Measurements from ENCODE around the gene CYREN. TPM values are rescaled to one million over a fixed set of nuclear protein-coding genes. Genes with fewer than 3 reads are reported as not detected.

The CYREN gene
- total RNA-seq, 2 experiments from 2014 or later, result 69.4 to 81.9 TPM

GRCh38 chr7:135183478-135183877, 13.0 kb upstream of the CYREN start:
- H3K79me2 ChIP-seq (ENCODE audit: insufficient read depth, low read depth, low read length), result no peaks in the 10 kb centered on the region
- no peak for TF ChIP-seq EZH2phosphoT487 (IDR thresholded peaks at IDR 0.05; ENCODE audit: borderline replicate concordance, low read depth, low read length)
- no peak for TF ChIP-seq CTCF (conservative IDR thresholded peaks at IDR 0.05; ENCODE audit: low read length)
- peaks cover 23% of the 10 kb centered on the region for H3K9me3 ChIP-seq (ENCODE audit: low read length)
- peaks cover 49% of the 10 kb centered on the region for H3K36me3 ChIP-seq (ENCODE audit: insufficient read depth, low read length)
- H3K4me1 ChIP-seq (ENCODE audit: insufficient read depth, low read length, poor library complexity, severe bottlenecking), result no peaks in the 10 kb centered on the region
- H4K20me1 ChIP-seq (ENCODE audit: insufficient read depth, low read length), result no peaks in the 10 kb centered on the region
- POLR2A ChIA-PET, result no interaction called here
- intact Hi-C loops (cut with micrococcal nuclease; ENCODE audit: unreplicated experiment), result no loop called here
- no peak overlapping the region for H3K27ac ChIP-seq (ENCODE audit: low read depth, low read length, poor library complexity, severe bottlenecking)
- H3K4me3 ChIP-seq (ENCODE audit: low read depth, low read length, poor library complexity, severe bottlenecking), result no peak overlapping the region
- no peak overlapping the region for H2AFZ ChIP-seq (ENCODE audit: low read length)
- CTCF ChIA-PET (ENCODE audit: unreplicated experiment), result no interaction called here
- no peak overlapping the region for H3K4me2 ChIP-seq (ENCODE audit: low read length)
- DNase-seq (ENCODE audit: low spot score), result no peak
- no peaks in the 10 kb centered on the region for H3K9me2 ChIP-seq (ENCODE audit: insufficient read depth, low read length)
- BruUV-seq (replicated peaks), result no TSS peak

- TF ChIP-seq CTCF (conservative IDR thresholded peaks at IDR 0.05; ENCODE audit: low read length), result no peak
- no peak for TF ChIP-seq EZH2phosphoT487 (IDR thresholded peaks at IDR 0.05; ENCODE audit: borderline replicate concordance, low read depth, low read length)
- H3K9me2 ChIP-seq (ENCODE audit: insufficient read depth, low read length), result no peaks in the 10 kb centered on the region
- BruUV-seq (replicated peaks), result no TSS peak
- no peak overlapping the region for H3K4me2 ChIP-seq (ENCODE audit: low read length)
- no peak for DNase-seq (ENCODE audit: low spot score)
- ChIA-PET POLR2A (interaction anchor here (0.6 kb wide), 1 partner anchor 44 kb away, joined by 4 read pairs; no protein-coding TSS in a partner anchor), CTCF (ENCODE audit: unreplicated experiment) (no interaction called here)
- no peaks in the 10 kb centered on the region for H3K4me1 ChIP-seq (ENCODE audit: insufficient read depth, low read length, poor library complexity, severe bottlenecking)
- intact Hi-C loops (cut with micrococcal nuclease; ENCODE audit: unreplicated experiment), result no loop called here
- no peaks in the 10 kb centered on the region for H3K79me2 ChIP-seq (ENCODE audit: insufficient read depth, low read depth, low read length)
- H3K9me3 ChIP-seq (ENCODE audit: low read length), result peaks cover 23% of the 10 kb centered on the region
- H3K4me3 ChIP-seq (ENCODE audit: low read depth, low read length, poor library complexity, severe bottlenecking), result no peak overlapping the region
- H3K36me3 ChIP-seq (ENCODE audit: insufficient read depth, low read length), result peaks cover 37% of the 10 kb centered on the region
- no peak overlapping the region for H3K27ac ChIP-seq (ENCODE audit: low read depth, low read length, poor library complexity, severe bottlenecking)
- H2AFZ ChIP-seq (ENCODE audit: low read length), result no peak overlapping the region
- H4K20me1 ChIP-seq (ENCODE audit: insufficient read depth, low read length), result no peaks in the 10 kb centered on the region
These were observed 11.6 kb upstream of the CYREN start for GRCh38 chr7:135181929-135182678.

- Histone ChIP-seq H4K20me1 (ENCODE audit: insufficient read depth, low read length) (no peaks in the 10 kb centered on the region), H3K79me2 (ENCODE audit: insufficient read depth, low read depth, low read length) (no peaks in the 10 kb centered on the region), H2AFZ (ENCODE audit: low read length) (no peak overlapping the region), H3K9me3 (ENCODE audit: low read length) (peaks cover 23% of the 10 kb centered on the region), H3K9me2 (ENCODE audit: insufficient read depth, low read length) (no peaks in the 10 kb centered on the region), H3K4me3 (ENCODE audit: low read depth, low read length, poor library complexity, severe bottlenecking) (no peak overlapping the region), H3K27ac (ENCODE audit: low read depth, low read length, poor library complexity, severe bottlenecking) (no peak overlapping the region), H3K4me1 (ENCODE audit: insufficient read depth, low read length, poor library complexity, severe bottlenecking) (no peaks in the 10 kb centered on the region), H3K36me3 (ENCODE audit: insufficient read depth, low read length) (peaks cover 37% of the 10 kb centered on the region), H3K4me2 (ENCODE audit: low read length) (no peak overlapping the region)
- POLR2A ChIA-PET, result interaction anchor here (0.6 to 1.5 kb wide), 3 partner anchors 11 to 535 kb away, joined by 3 to 8 read pairs (median 4); partner anchors contain the start of gene CYREN
- peak; percentile 10 for DNase-seq (ENCODE audit: low spot score)
- intact Hi-C loops (cut with micrococcal nuclease; ENCODE audit: unreplicated experiment), result no loop called here
- no peak for TF ChIP-seq EZH2phosphoT487 (IDR thresholded peaks at IDR 0.05; ENCODE audit: borderline replicate concordance, low read depth, low read length)
- TF ChIP-seq CTCF (conservative IDR thresholded peaks at IDR 0.05; ENCODE audit: low read length), result no peak
- no TSS peak for BruUV-seq (replicated peaks)
- CTCF ChIA-PET (ENCODE audit: unreplicated experiment), result no interaction called here
These were observed 10.9 kb upstream of the CYREN start for GRCh38 chr7:135181261-135181928.
